GM18502 (cell line): ENCODE data around the gene LCE1B.

ENCODE experiments used
- ATAC-seq: cut with Tn5 transposase; IDR thresholded peaks from one replicate; pipeline ENCODE4 v1.9.1; 2021; ENCODE audit warnings: mild to moderate bottlenecking; ENCODE audit not compliant: unreplicated experiment, poor library complexity

Gene LCE1B

GRCh38 chr1:152859696-152860095 lies 47.9 kb downstream of the LCE1B start, which contains the start of gene LCE7A:
LCE7A (plus strand) TSS chr1:152859996; CDS start chr1:152860698, 702 bp downstream.
- ATAC-seq: no peak

GRCh38 chr1:152860129-152860528 lies 48.4 kb downstream of the LCE1B start:
- no peak for ATAC-seq

GRCh38 chr1:152861374-152861773 lies 49.6 kb downstream of the LCE1B start:
- no peak for ATAC-seq
